Fibroblast of villous mesenchyme (primary cell): ENCODE measurements around the gene MALAT1. TPM values are rescaled to one million over a fixed set of nuclear protein-coding genes. Genes with fewer than 3 reads are reported as not detected.

Experiments
- DNase-seq: peaks from one replicate; pipeline ENCODE4 v3.0.0-alpha.2; 2010; ENCODE audit warnings: low read depth
- H3K4me3 ChIP-seq: 2 replicates; pipeline ENCODE4 v1.5.1; 2011; ENCODE audit warnings: low read depth, mild to moderate bottlenecking, low read length
- total RNA-seq: library from RNA; depleted of rRNA; stranded (reverse); fragments of >200 nt; gene quantifications from 2 replicates; pipeline ENCODE4 v1.2.3, GENCODE V29; 2012
- TF ChIP-seq, protein P1 (sequence below): IDR thresholded peaks from 2 replicates; pipeline ENCODE4 v1.5.1; 2012; ENCODE audit warnings: low read depth, mild to moderate bottlenecking, low read length; ENCODE audit not compliant: insufficient read depth

Gene MALAT1
- total RNA-seq, 1 donor, result 16,563 TPM

DNA sequence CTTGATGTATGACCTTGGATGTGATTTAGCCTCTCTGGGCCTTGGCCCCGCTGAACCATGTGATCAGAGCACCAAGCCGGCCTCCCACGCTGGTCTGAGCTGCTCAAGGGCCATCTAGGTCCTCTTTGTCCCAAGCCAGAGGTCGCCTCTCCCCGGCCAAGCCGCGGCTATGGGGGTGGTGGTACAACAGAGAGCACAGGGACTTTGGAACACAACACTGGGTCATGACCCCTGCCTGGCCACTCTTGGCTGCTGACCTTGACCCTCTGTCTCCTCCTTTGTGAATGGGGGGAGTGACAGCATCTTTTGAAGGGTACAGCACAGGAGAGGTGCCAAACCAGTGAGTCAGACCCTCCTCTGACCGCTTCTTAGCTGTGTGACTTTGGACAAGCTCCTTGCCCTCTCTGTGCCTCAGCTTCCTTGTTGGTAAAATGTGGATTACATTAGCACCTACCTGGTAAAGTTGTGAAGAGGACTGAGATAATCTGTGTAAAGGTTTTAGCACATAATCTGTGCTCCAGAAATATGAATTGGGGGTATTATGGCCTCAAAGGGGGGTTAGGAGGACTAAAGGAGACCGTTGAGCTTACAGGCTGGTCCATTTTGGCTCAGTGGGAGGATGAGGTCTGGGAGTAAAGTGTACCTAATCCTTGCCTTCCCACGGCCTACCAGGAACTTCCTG lies 30.8 kb downstream of the MALAT1 start:
- no peak for DNase-seq
- no peak overlapping the region for H3K4me3 ChIP-seq
- TF ChIP-seq, protein P1, sequence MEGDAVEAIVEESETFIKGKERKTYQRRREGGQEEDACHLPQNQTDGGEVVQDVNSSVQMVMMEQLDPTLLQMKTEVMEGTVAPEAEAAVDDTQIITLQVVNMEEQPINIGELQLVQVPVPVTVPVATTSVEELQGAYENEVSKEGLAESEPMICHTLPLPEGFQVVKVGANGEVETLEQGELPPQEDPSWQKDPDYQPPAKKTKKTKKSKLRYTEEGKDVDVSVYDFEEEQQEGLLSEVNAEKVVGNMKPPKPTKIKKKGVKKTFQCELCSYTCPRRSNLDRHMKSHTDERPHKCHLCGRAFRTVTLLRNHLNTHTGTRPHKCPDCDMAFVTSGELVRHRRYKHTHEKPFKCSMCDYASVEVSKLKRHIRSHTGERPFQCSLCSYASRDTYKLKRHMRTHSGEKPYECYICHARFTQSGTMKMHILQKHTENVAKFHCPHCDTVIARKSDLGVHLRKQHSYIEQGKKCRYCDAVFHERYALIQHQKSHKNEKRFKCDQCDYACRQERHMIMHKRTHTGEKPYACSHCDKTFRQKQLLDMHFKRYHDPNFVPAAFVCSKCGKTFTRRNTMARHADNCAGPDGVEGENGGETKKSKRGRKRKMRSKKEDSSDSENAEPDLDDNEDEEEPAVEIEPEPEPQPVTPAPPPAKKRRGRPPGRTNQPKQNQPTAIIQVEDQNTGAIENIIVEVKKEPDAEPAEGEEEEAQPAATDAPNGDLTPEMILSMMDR, result no peak

DNA sequence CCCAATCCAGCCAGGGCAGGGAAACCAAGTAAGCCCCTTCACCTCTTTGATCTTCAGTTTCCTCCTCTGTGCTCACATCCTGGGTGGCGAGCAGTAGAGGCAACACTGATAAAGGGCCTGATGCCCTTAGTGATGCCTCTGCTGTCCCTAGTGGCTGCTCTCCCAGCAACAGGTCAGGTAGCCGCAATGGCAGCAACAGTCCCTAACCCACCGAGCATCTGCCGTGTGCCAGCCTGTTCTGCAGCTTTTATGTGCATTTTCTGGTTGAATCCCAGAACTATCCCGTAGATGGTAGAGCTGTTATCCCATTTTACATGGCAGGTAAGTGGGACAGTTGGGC lies 31.3 kb downstream of the MALAT1 start:
- TF ChIP-seq, protein P1, result peak; percentile 24
- H3K4me3 ChIP-seq, result no peak overlapping the region
- no peak for DNase-seq

DNA sequence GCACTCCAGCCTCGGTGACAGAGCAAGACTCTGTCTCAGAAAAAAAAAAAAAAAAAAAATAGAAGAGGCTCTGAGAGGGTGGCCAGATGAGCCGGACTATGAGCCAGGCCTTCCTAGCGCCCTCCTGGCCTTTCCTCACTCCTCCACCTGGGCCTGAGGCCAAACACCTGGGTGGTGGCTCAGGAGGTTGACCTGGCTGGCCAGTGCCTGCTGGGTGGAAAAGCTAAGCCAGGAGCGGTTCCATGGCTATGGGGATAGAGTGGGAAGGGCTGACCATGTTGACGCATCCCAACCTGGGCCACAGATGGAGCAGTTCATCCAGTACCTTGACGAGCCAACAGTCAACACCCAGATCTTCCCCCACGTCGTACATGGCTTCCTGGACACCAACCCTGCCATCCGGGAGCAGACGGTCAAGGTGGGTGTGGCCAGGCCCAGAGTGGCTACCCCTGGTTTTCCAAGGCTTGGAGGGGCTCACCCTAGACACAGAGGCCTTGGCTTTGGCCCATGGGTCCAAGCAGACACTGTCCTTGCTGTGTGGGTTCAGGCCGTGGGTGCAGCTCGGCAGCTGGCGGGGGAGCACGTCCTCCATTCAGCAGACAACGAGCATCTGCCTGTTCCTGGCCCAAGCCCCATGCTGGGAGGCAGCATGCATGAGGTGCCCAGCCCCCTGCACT lies 33.7 kb downstream of the MALAT1 start:
- DNase-seq, result no peak
- TF ChIP-seq, protein P1, result no peak
- no peak overlapping the region for H3K4me3 ChIP-seq

DNA sequence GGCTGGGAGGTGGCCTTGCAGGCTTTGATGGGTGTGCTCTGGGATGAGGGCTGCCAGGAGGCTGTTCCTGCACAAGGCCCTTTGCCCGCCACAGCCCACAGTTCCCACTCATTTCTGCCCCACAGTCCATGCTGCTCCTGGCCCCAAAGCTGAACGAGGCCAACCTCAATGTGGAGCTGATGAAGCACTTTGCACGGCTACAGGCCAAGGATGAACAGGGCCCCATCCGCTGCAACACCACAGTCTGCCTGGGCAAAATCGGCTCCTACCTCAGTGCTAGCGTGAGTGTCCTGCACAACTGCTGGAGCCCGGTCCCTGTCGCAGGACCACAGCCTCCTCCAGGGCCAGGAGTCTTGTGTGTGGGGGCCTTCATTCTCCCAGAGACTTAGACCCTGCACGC lies 36.3 kb downstream of the MALAT1 start:
- no peak for DNase-seq
- TF ChIP-seq, protein P1, result no peak
- H3K4me3 ChIP-seq, result no peak overlapping the region

DNA sequence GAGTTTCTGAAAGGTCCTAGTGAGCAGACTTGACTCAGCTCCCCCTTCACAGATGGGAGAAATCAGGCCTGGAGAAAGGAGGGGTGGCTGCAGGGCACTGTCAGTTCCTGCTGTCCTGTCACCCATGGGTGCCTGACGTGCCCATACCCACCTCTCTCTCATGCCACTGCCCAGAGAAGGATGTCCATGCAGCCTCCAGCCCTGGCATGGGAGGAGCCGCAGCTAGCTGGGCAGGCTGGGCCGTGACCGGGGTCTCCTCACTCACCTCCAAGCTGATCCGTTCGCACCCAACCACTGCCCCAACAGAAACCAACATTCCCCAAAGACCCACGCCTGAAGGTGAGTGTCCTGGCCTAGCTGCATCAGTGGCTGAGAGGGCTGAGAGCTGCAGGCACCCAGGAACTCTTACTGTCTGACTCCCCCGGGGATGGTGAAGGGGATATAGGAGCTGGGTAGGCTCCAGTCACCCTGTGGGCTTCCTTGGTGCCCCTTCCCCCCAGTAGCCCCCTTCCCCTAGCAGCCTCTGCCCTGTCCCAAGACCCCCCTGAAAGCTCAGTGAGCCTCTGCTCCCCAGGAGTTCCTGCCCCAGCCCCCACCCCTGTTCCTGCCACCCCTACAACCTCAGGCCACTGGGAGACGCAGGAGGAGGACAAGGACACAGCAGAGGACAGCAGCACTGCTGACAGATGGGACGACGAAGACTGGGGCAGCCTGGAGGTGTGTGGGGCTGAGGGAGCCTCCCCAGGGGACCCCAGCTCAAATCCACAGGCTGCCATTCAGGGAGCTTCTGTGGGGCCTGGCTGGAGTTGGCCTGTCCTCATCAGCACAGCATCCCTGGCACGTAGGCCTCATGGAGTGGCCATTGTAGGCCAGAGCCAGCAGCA lies 37.8 kb downstream of the MALAT1 start:
- TF ChIP-seq, protein P1, result no peak
- no peak for DNase-seq

DNA sequence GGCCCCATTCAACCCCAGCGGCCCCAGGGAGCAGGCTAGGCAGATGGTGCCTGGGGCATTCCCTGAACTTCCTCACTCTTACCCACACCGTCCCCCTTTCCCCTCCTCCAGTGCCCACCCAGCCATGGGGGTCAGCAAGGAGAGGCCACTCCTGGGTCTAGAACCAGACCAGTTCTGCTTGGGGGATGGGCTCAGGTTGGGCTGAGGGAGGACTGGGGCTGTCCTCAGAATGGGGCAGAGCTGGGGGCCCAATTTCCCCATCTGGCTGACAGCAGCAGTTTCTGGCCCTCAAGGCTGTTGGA lies 38.4 kb downstream of the MALAT1 start:
- no peak for DNase-seq
- TF ChIP-seq, protein P1, result no peak
- no peak overlapping the region for H3K4me3 ChIP-seq

More for the DNA sequence above, 37.8 kb downstream of the MALAT1 start:
- no peak overlapping the region for H3K4me3 ChIP-seq
